AG09309 (cell line): ENCODE results near the gene PRKAG2.

ENCODE experiments used
- DNase-seq: peaks from one replicate; pipeline ENCODE4 v3.0.0-alpha.2; 2010; ENCODE audit warnings: low read depth
- H3K4me3 ChIP-seq: 2 replicates; pipeline ENCODE4 v1.5.1; 2011; ENCODE audit warnings: mild to moderate bottlenecking, low read depth, low read length, moderate library complexity; ENCODE audit not compliant: control insufficient read depth
- TF ChIP-seq, protein P1 (sequence below): IDR thresholded peaks from 2 replicates; pipeline ENCODE4 v1.5.1; 2011; ENCODE audit warnings: mild to moderate bottlenecking, low read depth, low read length, inconsistent platforms; ENCODE audit not compliant: insufficient read depth, control insufficient read depth; ENCODE audit errors: missing control alignments

The PRKAG2 gene

DNA sequence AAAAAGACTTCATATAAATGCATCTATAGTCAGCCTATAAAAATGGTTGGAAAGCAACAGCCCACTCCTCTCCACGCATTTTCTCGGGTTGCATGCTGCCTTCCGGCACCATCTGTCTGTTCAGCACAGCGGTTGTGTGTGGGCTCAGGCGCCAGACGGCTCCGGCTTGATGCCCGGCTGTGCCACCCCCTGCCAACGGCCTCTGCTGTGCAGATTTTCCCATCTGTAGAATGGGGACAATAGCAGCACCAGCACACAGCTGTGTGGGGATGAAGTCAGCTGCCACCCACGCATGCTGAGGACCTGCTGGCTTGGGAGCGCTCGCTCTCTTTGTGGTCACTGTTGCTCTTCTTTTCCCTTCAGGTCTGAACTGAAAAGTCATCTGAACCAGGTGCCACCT, 19.5 kb downstream of the PRKAG2 start:
- no peak for DNase-seq
- TF ChIP-seq, protein P1, sequence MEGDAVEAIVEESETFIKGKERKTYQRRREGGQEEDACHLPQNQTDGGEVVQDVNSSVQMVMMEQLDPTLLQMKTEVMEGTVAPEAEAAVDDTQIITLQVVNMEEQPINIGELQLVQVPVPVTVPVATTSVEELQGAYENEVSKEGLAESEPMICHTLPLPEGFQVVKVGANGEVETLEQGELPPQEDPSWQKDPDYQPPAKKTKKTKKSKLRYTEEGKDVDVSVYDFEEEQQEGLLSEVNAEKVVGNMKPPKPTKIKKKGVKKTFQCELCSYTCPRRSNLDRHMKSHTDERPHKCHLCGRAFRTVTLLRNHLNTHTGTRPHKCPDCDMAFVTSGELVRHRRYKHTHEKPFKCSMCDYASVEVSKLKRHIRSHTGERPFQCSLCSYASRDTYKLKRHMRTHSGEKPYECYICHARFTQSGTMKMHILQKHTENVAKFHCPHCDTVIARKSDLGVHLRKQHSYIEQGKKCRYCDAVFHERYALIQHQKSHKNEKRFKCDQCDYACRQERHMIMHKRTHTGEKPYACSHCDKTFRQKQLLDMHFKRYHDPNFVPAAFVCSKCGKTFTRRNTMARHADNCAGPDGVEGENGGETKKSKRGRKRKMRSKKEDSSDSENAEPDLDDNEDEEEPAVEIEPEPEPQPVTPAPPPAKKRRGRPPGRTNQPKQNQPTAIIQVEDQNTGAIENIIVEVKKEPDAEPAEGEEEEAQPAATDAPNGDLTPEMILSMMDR: no peak
- H3K4me3 ChIP-seq: no peak overlapping the region

DNA sequence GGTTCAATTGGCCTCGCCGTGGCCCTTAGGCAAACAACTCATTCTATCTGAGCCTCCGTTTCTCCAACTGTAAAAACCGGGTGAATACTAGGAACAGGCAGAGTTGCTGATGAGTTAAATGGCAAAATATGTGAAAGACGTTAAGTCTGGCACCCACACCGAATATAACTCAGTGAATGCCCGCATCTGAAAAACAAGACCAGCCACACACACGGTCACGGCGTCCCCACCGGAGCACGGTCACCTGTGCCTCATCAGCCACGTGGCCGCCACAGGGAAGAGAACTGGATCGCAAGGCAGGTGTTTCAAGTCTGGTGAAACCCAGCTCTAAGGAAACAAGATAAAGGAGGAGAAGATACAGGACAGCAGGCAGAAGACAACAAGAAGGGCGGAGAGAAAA, 20.4 kb downstream of the PRKAG2 start:
- TF ChIP-seq, protein P1: no peak
- no peak for DNase-seq
- H3K4me3 ChIP-seq: no peak overlapping the region

DNA sequence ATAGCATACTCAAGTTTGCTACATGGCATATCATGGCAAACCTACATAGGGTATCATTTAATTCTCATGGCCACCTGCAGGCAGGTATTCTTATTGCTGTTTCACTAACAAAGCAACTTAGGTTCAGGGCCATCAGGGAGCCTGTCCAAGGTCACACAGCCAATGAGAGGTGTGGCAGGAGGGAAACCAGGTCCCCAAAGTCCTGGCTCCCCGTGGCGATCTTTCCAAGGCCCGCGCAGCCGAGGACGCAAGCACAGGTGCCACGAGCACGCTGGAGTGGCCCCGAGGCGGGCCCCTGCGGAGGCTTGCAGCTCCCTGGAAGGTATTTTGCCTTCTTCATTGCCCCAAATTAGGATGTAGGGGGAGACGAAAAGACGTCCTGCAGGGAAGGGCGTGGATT, 20.8 kb downstream of the PRKAG2 start:
- no peak for DNase-seq
- TF ChIP-seq, protein P1: no peak

DNA sequence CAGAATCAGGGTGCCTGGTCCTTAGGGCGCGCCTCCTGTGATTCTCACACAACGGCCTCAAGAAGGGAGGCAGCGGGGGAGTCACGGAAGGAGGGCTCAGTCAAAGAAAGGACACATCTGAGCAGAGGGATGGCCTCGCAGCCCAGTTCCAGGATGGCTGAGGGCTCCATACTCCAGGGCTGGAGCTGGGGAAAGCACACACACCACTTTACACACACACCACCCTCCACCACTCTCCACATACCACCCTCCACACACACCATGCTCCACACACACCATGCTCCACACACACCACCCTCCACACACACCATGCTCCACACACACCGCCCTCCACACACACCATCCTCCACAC, 22.2 kb downstream of the PRKAG2 start:
- no peak for DNase-seq
- H3K4me3 ChIP-seq: no peak overlapping the region
- TF ChIP-seq, protein P1: no peak

More for the DNA sequence above, 20.8 kb downstream of the PRKAG2 start:
- H3K4me3 ChIP-seq: no peak overlapping the region

DNA sequence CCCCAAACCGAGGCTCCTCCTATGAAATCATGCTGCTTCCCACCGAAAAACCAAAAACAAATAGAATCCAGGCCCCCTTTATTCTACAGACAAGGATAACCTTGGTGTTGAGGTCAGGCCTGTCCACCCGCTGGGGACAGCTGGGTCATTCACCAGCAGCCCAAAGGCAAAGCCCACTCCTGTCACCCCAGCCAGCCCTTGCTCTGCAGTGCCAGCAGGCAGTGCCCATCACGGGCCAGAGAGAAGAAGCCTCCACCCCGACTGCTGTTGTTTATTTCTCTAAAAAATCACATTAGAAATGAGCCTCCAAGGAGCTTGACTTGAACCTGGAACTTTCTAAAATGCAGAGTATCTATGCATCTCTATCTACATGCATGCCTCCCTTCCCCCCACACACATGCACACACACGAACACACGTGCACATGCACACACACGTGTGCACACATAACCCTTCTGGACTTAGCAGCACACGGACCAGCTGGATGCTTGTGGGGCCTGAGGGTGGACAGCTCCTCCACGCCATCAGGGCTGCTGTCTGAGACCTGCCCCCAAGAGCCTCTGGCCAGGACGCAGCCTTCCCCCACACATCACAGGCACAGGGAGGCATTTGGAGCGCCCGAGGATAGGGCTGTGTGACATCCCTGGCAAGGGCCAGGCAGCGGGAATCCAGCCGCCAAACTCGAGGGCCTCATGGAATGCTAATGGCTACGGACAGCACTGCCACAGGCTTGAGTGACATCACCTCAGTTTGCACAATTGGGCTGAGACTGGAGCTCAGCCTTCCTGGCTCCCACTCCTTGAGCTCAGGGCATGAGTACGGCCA, 22.8 kb downstream of the PRKAG2 start:
- no peak overlapping the region for H3K4me3 ChIP-seq
- no peak for DNase-seq
- TF ChIP-seq, protein P1: no peak

DNA sequence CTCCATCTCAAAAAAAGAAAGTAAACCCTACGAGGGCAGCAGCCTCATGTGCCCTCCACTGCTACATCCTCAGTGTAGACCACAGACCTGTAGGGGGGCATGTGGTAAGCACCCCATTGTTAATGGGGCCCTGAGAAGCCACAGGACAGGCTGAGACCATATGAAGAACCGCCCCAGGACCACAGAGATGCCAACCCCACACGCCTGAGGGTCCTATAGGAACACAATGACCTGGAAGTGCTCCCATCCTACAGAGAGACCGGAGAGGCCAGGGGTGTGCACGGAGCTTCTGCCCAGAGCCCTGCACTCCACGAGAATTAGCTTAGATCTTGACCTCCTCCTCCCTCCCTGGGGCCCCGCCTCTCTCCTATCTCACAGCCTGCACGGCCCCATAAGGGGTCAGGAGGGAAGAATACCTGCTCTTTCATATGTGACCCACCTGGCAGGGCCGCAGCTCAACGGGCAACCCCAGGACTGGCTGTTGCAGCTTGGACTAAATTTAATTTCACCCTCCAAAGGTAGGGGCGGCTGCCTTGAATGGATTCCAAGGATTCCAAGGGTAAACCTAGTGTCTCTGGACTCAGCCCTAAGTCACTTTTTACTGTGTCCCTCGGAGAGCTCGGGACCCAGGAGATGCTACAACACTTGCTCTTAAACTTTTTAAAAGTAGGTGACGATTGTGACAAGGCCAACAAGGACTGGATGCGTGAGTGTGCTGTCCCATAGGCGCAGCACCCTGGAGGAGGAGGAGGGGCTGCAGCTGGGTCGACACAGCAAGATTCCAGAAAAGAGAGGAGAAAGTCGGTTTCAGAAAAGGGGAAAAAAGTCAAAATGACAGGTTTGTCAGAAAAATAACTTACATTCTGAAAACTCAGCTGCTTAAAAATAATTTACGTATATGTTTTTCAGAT, 24.2 kb downstream of the PRKAG2 start:
- TF ChIP-seq, protein P1: no peak
- DNase-seq: no peak
- no peak overlapping the region for H3K4me3 ChIP-seq
